Loucy (cell line): ENCODE results near the gene C6orf118.

Source experiments
- H2AFZ ChIP-seq: fragments of 200-600 bp; sonication (generic); 2 replicates; pipeline ENCODE4 v1.6.0; 2016; ENCODE audit warnings: antibody characterized with exemption, mild to moderate bottlenecking, low read length, moderate library complexity
- H3F3A ChIP-seq: fragments of 200-600 bp; 2 replicates; pipeline ENCODE4 v1.6.0; 2016; ENCODE audit warnings: antibody characterized with exemption, low read depth, mild to moderate bottlenecking
- H3K27me3 ChIP-seq: fragments of 200-600 bp; sonication (generic); 2 replicates; pipeline ENCODE4 v1.6.1; 2014; ENCODE audit warnings: low read length, mild to moderate bottlenecking; ENCODE audit not compliant: insufficient read depth, poor library complexity, severe bottlenecking
- H3K36me3 ChIP-seq: fragments of 200-600 bp; sonication (generic); 2 replicates; pipeline ENCODE4 v1.6.1; 2016; ENCODE audit warnings: low read length; ENCODE audit not compliant: insufficient read depth
- H3K4me1 ChIP-seq: fragments of 200-600 bp; sonication (generic); 2 replicates; pipeline ENCODE4 v1.5.1; 2014; ENCODE audit warnings: low read length, mild to moderate bottlenecking; ENCODE audit not compliant: insufficient read depth, poor library complexity, severe bottlenecking
- H3K4me2 ChIP-seq: fragments of 200-600 bp; sonication (generic); 2 replicates; pipeline ENCODE4 v1.6.0; 2014; ENCODE audit warnings: antibody characterized with exemption, low read length, low read depth, mild to moderate bottlenecking; ENCODE audit not compliant: poor library complexity, severe bottlenecking
- H3K4me3 ChIP-seq: fragments of 200-600 bp; sonication (generic); 2 replicates; pipeline ENCODE4 v1.5.1; 2014; ENCODE audit warnings: low read length, mild to moderate bottlenecking, mixed read lengths; ENCODE audit not compliant: poor library complexity, severe bottlenecking
- H3K79me2 ChIP-seq: fragments of 200-600 bp; sonication (generic); 2 replicates; pipeline ENCODE4 v1.6.1; 2014; ENCODE audit warnings: low read length; ENCODE audit not compliant: insufficient read depth
- H3K9ac ChIP-seq: fragments of 200-600 bp; sonication (generic); 2 replicates; pipeline ENCODE4 v1.6.0; 2014; ENCODE audit warnings: mild to moderate bottlenecking, low read depth, low read length, moderate library complexity; ENCODE audit not compliant: poor library complexity, severe bottlenecking
- H3K9me2 ChIP-seq: fragments of 200-600 bp; sonication (generic); replicated peaks from 2 replicates; pipeline ENCODE4 v1.6.1; 2016; ENCODE audit warnings: low read depth, low read length, mixed read lengths
- H3K9me3 ChIP-seq: fragments of 200-600 bp; sonication (generic); 2 replicates; pipeline ENCODE4 v1.6.1; 2014; ENCODE audit warnings: mild to moderate bottlenecking, antibody characterized with exemption, low read length, low read depth; ENCODE audit not compliant: insufficient read depth
- H4K20me1 ChIP-seq: fragments of 200-600 bp; sonication (generic); 2 replicates; pipeline ENCODE4 v1.6.0; 2014; ENCODE audit warnings: antibody characterized with exemption, low read length, mild to moderate bottlenecking; ENCODE audit not compliant: insufficient read depth, poor library complexity, severe bottlenecking
- CTCF ChIP-seq: fragments of 200-600 bp; sonication (generic); conservative IDR thresholded peaks from 2 replicates; pipeline ENCODE4 v1.5.1; 2014; ENCODE audit warnings: mild to moderate bottlenecking, antibody characterized with exemption, low read length
- EZH2phosphoT487 ChIP-seq: fragments of 200-600 bp; IDR thresholded peaks from 2 replicates; pipeline ENCODE4 v1.6.1; 2018; ENCODE audit warnings: antibody characterized with exemption, mild to moderate bottlenecking, moderate library complexity, borderline replicate concordance

Gene C6orf118

DNA sequence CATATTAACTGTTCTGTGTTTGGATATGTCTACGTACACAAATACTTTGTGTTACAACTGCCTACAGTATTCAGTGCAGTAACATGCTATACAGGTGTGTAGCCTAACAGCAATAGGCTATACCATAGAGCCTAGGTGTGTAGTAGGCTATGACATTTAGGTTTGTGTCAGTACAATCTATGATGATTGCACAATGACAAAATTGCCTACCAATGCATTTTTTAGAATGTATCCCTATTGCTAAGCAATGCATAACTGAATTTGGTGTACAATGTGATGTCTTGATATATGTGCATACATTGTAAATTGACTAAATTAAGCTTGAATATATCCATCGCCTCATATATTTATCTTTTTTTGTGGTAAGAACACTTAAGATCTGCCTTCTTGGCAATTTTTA lies 48.9 kb downstream of the C6orf118 start:
- Histone ChIP-seq H3K9me2 (no peaks in the 10 kb centered on the region), H3K36me3 (no peaks in the 10 kb centered on the region), H3F3A (no peaks in the 10 kb centered on the region), H3K4me2 (no peak overlapping the region), H3K4me3 (no peak overlapping the region), H3K4me1 (no peaks in the 10 kb centered on the region), H3K79me2 (no peaks in the 10 kb centered on the region), H3K27me3 (no peaks in the 10 kb centered on the region), H3K9ac (no peak overlapping the region), H3K9me3 (no peaks in the 10 kb centered on the region; the same call in 1 of the 2 replicates), H4K20me1 (no peaks in the 10 kb centered on the region), H2AFZ (no peak overlapping the region)
- TF ChIP-seq CTCF (no peak), EZH2phosphoT487 (no peak)

- Histone ChIP-seq H2AFZ (no peak overlapping the region), H4K20me1 (no peaks in the 10 kb centered on the region), H3K9me2 (no peaks in the 10 kb centered on the region), H3K4me2 (no peak overlapping the region), H3K9ac (no peak overlapping the region), H3K79me2 (no peaks in the 10 kb centered on the region), H3F3A (no peaks in the 10 kb centered on the region), H3K36me3 (no peaks in the 10 kb centered on the region), H3K27me3 (no peaks in the 10 kb centered on the region), H3K4me3 (no peak overlapping the region), H3K4me1 (no peaks in the 10 kb centered on the region), H3K9me3 (no peaks in the 10 kb centered on the region)
- TF ChIP-seq CTCF (no peak), EZH2phosphoT487 (no peak)
These were observed 59.6 kb downstream of the C6orf118 start for GRCh38 chr6:165249808-165250207.

GRCh38 chr6:165245701-165246100 lies 63.7 kb downstream of the C6orf118 start:
- H3K36me3 ChIP-seq = no peaks in the 10 kb centered on the region
- no peaks in the 10 kb centered on the region for H3K9me3 ChIP-seq
- H3K27me3 ChIP-seq = no peaks in the 10 kb centered on the region
- no peaks in the 10 kb centered on the region for H4K20me1 ChIP-seq
- no peak overlapping the region for H3K4me2 ChIP-seq
- no peaks in the 10 kb centered on the region for H3K9me2 ChIP-seq
- H2AFZ ChIP-seq = no peak overlapping the region
- no peak overlapping the region for H3K4me3 ChIP-seq
- TF ChIP-seq EZH2phosphoT487 (no peak), CTCF (no peak)
- H3K9ac ChIP-seq = no peak overlapping the region
- no peaks in the 10 kb centered on the region for H3F3A ChIP-seq
- no peaks in the 10 kb centered on the region for H3K4me1 ChIP-seq
- no peaks in the 10 kb centered on the region for H3K79me2 ChIP-seq
